Natural killer cell treated with Interleukin-12 subunit alpha and Interleukin-12 subunit beta and Interleukin-15 and Interleukin-18, amount 100 ng/mL, for 72 hours (primary cell): ENCODE data around the gene EFHD2. TPM values are rescaled to one million over a fixed set of nuclear protein-coding genes. Genes with fewer than 3 reads are reported as not detected.
"Not testable (repeated sequence)": the region's sequence is repeated elsewhere in the genome, so short reads cannot be mapped to it uniquely, and the experiment has no call there.

Source experiments
- ATAC-seq, 2 donors: fragments of 150-1000 bp; cut with Tn5 transposase in 1 of 2; sonication (Bioruptor Pico), chemical (Tn5 transposase) in 1 of 2; 2 replicates each; pipeline ENCODE4 v1.10.0; 2021
- DNase-seq: peaks from one replicate; pipeline ENCODE4 v3.0.0; 2022; ENCODE audit warnings: low spot score
- H3K27ac Mint-ChIP-seq, 2 donors: 1 replicate in 1 of 2; 2 replicates in 1 of 2; pipeline ENCODE4 v1.8.0; 2022; ENCODE audit warnings: mixed read lengths in 2 of 2, mild to moderate bottlenecking in 1 of 2, moderate library complexity in 1 of 2
- H3K27me3 Mint-ChIP-seq, 2 donors: 1 replicate in 1 of 2; 2 replicates in 1 of 2; pipeline ENCODE4 v1.8.0; 2022; ENCODE audit warnings: mixed read lengths in 2 of 2
- H3K36me3 Mint-ChIP-seq: one replicate; pipeline ENCODE4 v1.8.0; 2022; ENCODE audit warnings: mixed read lengths
- H3K4me1 Mint-ChIP-seq, 2 donors: 1 replicate in 1 of 2; 2 replicates in 1 of 2; pipeline ENCODE4 v1.8.0; 2022; ENCODE audit warnings: low read depth in 2 of 2, mixed read lengths in 2 of 2, mild to moderate bottlenecking in 1 of 2
- H3K4me3 Mint-ChIP-seq: one replicate; pipeline ENCODE4 v1.8.0; 2022; ENCODE audit warnings: mixed read lengths
- H3K9me3 Mint-ChIP-seq: 2 replicates; pipeline ENCODE4 v1.8.0; 2022; ENCODE audit warnings: mixed read lengths
- total RNA-seq, 2 donors: library from RNA; stranded (reverse); gene quantifications; one replicate each; pipeline ENCODE4 v1.2.3, GENCODE V29; 2022

The EFHD2 gene
- total RNA-seq, 2 donors from 2014 or later, result 164 to 185 TPM

GRCh38 chr1:15381805-15382204 lies 27.9 kb upstream of the EFHD2 start:
- H3K36me3 Mint-ChIP-seq, result no peaks in the 10 kb centered on the region
- no peaks in the 10 kb centered on the region for H3K27me3 Mint-ChIP-seq
- H3K4me1 Mint-ChIP-seq, result peaks cover 28 to 36% of the 10 kb centered on the region in 2 donors
- no peak for DNase-seq
- H3K27ac Mint-ChIP-seq, result no peak overlapping the region
- no peaks in the 10 kb centered on the region for H3K9me3 Mint-ChIP-seq
- no peak for ATAC-seq
- H3K4me3 Mint-ChIP-seq, result no peak overlapping the region

DNA sequence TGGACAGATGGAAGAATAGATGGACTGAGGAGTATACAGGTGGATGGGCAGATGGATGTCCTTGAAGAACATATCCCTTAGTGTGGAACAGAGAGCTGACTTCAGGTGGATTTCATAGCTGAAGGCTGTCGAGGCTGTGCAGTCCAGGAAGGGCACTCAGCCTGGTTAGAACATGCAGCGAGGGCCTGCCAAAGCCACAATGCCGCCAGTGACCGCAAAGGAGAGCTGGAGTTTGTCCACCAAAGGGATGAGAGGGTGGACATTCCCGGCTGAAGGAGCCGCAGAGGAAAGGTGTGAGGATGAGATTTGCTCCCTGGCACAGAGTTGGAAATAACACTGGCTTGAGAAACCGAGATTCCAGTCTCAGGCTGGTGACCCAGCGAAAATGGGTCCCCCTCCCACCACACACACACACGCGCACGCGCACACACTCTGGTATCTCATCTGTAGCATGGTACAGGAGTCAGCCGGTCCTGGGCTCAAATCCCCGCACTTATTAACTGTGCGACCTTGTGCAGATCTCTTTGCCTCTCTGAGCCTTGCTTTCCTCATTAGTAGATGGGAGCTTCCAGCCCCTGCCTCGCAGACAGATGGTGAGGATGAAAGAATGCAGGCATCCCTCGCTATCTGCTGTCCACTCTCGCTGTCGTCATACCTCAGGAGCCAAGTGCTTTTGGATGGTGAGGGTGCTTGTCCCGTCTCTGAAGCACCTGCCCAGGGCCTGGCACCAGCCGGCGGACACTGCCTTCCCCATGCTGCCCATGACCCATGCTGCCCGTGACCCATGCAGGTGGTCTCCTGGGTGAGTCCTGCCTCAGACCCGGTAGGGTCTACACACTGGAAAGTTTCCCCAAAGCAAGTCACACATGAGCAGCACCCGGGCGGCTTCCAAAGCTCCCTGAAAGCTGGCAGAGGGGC lies 26.8 kb upstream of the EFHD2 start:
- DNase-seq, result no peak
- no peak for ATAC-seq
- Mint-ChIP-seq H3K27me3 (no peaks in the 10 kb centered on the region), H3K36me3 (no peaks in the 10 kb centered on the region), H3K4me3 (no peak overlapping the region), H3K9me3 (no peaks in the 10 kb centered on the region), H3K4me1 (peaks cover 32 to 34% of the 10 kb centered on the region in 2 donors), H3K27ac (peak overlapping the region in 1 of 2 donors; percentile 6)

DNA sequence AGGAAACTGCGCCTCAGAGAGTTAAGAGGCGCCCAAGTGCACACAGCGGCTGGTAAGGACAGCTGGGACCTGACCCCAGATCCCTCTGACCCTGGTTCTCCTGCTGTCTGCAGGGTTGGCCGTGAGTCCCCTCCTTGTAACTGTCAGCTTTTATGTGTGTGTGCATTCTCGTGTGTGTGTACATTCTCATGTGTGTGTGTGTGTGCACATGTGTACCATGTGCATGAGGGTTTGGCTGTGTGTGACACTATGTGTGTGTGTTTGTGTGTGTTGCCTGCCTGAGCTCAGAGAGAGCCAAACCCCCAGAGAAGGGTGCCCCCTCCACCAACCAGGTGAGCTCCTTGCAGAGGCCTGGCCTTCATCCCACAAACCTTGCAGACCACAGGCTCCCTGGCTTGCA lies 25.9 kb upstream of the EFHD2 start:
- ATAC-seq, result peak in 1 of 2 donors; percentile 2
- peaks cover 32 to 34% of the 10 kb centered on the region in 2 donors for H3K4me1 Mint-ChIP-seq
- DNase-seq, result no peak
- H3K36me3 Mint-ChIP-seq, result no peaks in the 10 kb centered on the region
- no peaks in the 10 kb centered on the region for H3K27me3 Mint-ChIP-seq
- peak overlapping the region; percentile 54 to 85 for H3K27ac Mint-ChIP-seq
- H3K4me3 Mint-ChIP-seq, result peak overlapping the region; percentile 81
- H3K9me3 Mint-ChIP-seq, result no peaks in the 10 kb centered on the region

DNA sequence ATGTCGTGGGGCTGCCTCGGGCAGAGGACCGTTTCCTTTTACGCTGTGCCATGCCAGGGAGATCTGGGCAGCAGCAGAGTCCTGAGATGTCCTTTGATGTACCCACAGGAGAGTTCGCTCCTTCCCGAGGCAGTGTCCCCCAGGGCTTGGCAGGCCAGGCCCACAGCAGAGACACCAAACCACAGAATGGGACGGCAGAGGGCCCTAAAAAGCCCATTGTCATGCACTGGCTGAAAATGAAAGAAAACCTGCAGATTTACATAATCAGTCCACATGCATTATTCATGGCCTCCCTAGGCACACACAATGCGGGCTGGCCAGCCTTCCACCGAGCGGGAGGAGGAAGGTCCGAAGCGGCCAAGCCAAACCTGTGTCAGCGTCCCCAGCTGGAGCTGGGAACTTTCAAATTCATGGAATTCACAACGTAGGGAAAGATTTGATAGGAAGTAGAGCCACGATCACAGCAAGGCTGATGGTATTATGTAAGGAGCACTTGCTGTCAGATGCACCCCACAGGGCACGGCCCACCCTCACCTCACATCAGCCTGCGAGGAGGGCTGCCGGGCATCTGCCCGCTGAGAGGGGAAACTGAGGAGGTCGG lies 25.3 kb upstream of the EFHD2 start:
- peaks cover 32 to 34% of the 10 kb centered on the region in 2 donors for H3K4me1 Mint-ChIP-seq
- ATAC-seq, result peak; percentile 75 to 89
- peak overlapping the region; percentile 54 to 85 for H3K27ac Mint-ChIP-seq
- no peaks in the 10 kb centered on the region for H3K9me3 Mint-ChIP-seq
- peak overlapping the region; percentile 81 for H3K4me3 Mint-ChIP-seq
- DNase-seq, result peak; percentile 71
- H3K27me3 Mint-ChIP-seq, result no peaks in the 10 kb centered on the region
- H3K36me3 Mint-ChIP-seq, result no peaks in the 10 kb centered on the region

- H3K36me3 Mint-ChIP-seq, result no peaks in the 10 kb centered on the region
- ATAC-seq (no peak), DNase-seq (no peak)
- no peaks in the 10 kb centered on the region for H3K27me3 Mint-ChIP-seq
- peak overlapping the region; percentile 81 for H3K4me3 Mint-ChIP-seq
- H3K9me3 Mint-ChIP-seq, result no peaks in the 10 kb centered on the region
- peak overlapping the region in 1 of 2 donors; percentile 85 for H3K27ac Mint-ChIP-seq
- H3K4me1 Mint-ChIP-seq, result peaks cover 32 to 34% of the 10 kb centered on the region in 2 donors
These were observed 24.3 kb upstream of the EFHD2 start for GRCh38 chr1:15385420-15385819.

- H3K9me3 Mint-ChIP-seq, result no peaks in the 10 kb centered on the region
- peak overlapping the region; percentile 4 to 85 for H3K27ac Mint-ChIP-seq
- ATAC-seq (peak; percentile 60 to 64), DNase-seq (peak; percentile 70)
- H3K27me3 Mint-ChIP-seq, result no peaks in the 10 kb centered on the region
- H3K4me1 Mint-ChIP-seq, result peaks cover 32 to 34% of the 10 kb centered on the region in 2 donors
- no peaks in the 10 kb centered on the region for H3K36me3 Mint-ChIP-seq
- H3K4me3 Mint-ChIP-seq, result peak overlapping the region; percentile 81
These were observed 23.4 kb upstream of the EFHD2 start for GRCh38 chr1:15386164-15386749.

DNA sequence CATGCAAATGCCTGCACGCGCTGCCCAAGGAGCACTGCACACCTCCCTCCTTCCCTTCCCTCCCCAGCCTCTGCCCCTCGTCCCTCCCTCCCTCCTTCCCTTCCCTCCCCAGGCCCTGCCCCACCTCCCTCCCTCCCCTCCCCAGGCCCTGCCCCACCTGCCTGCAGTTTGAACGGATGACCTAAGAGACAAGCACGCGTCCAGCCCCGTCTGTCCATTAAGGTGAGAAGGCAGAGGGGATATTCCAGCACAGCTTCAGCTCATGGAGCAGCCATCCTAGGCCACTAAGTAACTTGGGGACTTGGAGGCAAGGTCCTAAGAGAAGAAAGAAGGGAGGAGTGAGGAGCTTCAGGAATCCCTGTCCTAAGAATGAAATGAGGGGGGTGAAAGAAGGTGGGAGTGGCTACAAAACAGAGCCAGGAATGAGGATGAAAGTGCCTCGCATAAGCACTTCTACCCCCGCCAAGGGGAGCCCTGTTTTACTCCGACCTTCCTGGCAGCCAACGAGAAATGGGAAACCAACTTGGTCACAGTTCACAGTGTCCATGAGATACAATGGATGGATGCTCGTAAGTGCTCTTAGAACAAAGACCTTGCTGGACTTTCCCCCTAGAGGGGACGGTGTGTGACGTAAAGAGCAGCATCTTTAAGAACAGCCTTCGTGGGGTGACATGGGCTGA lies 21.3 kb upstream of the EFHD2 start:
- Mint-ChIP-seq H3K27ac (no peak overlapping the region), H3K4me1 (peaks cover 32% of the 10 kb centered on the region in 2 donors), H3K27me3 (no peaks in the 10 kb centered on the region), H3K4me3 (no peak overlapping the region), H3K36me3 (no peaks in the 10 kb centered on the region), H3K9me3 (no peaks in the 10 kb centered on the region)
- no peak for ATAC-seq
- DNase-seq, result no peak

- H3K27ac Mint-ChIP-seq, ATAC-seq, H3K27me3 Mint-ChIP-seq, H3K36me3 Mint-ChIP-seq, DNase-seq, H3K9me3 Mint-ChIP-seq, H3K4me3 Mint-ChIP-seq: not testable (repeated sequence)
- H3K4me1 Mint-ChIP-seq, result peaks cover 22 to 24% of the 10 kb centered on the region in 2 donors
These were observed 19.9 kb upstream of the EFHD2 start for GRCh38 chr1:15389828-15390227.

- no peak overlapping the region for H3K27ac Mint-ChIP-seq
- no peaks in the 10 kb centered on the region for H3K9me3 Mint-ChIP-seq
- peaks cover 14 to 16% of the 10 kb centered on the region in 2 donors for H3K4me1 Mint-ChIP-seq
- no peak for ATAC-seq
- no peaks in the 10 kb centered on the region for H3K36me3 Mint-ChIP-seq
- no peak overlapping the region for H3K4me3 Mint-ChIP-seq
- no peak for DNase-seq
- no peaks in the 10 kb centered on the region for H3K27me3 Mint-ChIP-seq
These were observed 19.0 kb upstream of the EFHD2 start for GRCh38 chr1:15390667-15391066.

- Mint-ChIP-seq H3K9me3 (no peaks in the 10 kb centered on the region), H3K27ac (no peak overlapping the region)
- no peak for ATAC-seq
These were observed 18.3 kb upstream of the EFHD2 start for GRCh38 chr1:15391366-15391765.

DNA sequence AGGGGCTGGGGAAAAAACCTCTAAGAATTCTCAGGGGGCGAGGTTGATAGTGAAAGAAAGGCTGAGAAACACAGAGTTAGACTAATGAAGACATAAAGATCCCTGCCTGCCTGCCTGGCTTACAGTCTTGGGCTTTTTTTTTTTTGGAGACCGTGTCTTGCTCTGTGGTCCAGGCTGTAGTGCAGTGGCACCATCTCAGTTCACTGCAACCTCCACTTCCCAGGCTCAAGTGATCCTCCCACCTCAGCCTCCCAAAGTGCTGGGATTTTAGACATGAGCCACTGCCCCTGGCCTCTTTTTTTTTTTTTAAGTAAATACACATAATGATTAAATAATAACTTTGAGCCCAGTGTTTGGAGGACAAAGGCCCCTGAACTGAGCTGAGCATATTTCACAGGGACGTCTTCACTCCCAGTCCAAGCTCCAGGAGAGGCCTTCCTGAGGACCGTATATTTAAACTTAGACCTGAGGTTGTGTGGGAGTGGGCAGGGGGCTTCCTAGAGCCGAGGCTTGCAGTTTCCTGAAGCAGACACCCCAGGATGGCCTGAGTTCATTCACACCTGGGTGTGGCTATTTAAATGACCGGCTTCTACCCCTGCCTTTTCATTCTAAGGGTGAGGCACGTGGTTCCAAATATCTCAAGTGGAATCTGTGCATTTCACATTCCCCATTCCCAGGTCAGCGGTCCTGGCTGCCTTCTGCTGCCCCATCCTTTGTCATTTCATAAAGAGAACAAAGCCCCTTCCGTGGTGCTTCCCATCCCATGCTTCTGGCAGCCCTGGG lies 16.0 kb upstream of the EFHD2 start:
- Mint-ChIP-seq H3K4me1 (peaks cover 0 to 4% of the 10 kb centered on the region in 2 donors), H3K4me3 (no peak overlapping the region), H3K27ac (no peak overlapping the region), H3K9me3 (no peaks in the 10 kb centered on the region), H3K36me3 (no peaks in the 10 kb centered on the region), H3K27me3 (no peaks in the 10 kb centered on the region)
- DNase-seq (no peak), ATAC-seq (no peak)

More at GRCh38 chr1:15391366-15391765, 18.3 kb upstream of the EFHD2 start:
- Mint-ChIP-seq H3K27me3 (no peaks in the 10 kb centered on the region), H3K4me1 (peaks cover 7 to 9% of the 10 kb centered on the region in 2 donors), H3K36me3 (no peaks in the 10 kb centered on the region), H3K4me3 (no peak overlapping the region)
- peak; percentile 10 for DNase-seq

DNA sequence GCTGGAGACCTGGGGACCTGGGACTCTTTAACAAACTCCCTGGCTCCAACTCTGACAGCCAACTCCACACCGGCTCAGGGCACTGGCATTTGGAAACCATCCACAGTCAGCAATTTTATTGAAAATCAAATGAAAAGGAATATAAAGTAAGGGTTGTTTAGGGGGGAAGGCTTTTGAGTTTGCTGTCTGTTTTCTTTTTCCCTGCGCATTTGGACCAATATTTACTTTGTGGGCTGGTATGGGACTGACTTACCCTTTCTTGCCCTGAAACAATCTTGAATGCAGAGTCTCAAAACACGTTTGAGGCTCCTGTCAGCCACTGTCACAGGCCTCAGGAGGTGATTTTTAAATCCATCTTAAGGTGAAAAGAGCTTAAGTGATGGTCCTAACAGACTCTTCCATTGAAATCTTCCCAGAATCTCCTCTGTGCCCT lies 15.4 kb upstream of the EFHD2 start:
- H3K36me3 Mint-ChIP-seq, result no peaks in the 10 kb centered on the region
- no peak for DNase-seq

GRCh38 chr1:15397236-15397635 lies 12.5 kb upstream of the EFHD2 start:
- Mint-ChIP-seq H3K9me3 (peaks cover 3% of the 10 kb centered on the region), H3K36me3 (peaks cover 6% of the 10 kb centered on the region), H3K27ac (no peak overlapping the region), H3K27me3 (no peaks in the 10 kb centered on the region), H3K4me1 (peaks cover 16 to 29% of the 10 kb centered on the region in 2 donors), H3K4me3 (no peak overlapping the region)
- DNase-seq (no peak), ATAC-seq (no peak)

More for the DNA sequence above, 15.4 kb upstream of the EFHD2 start:
- Mint-ChIP-seq H3K4me3 (no peak overlapping the region), H3K4me1 (peaks cover 0 to 4% of the 10 kb centered on the region in 2 donors), H3K9me3 (peaks cover under 1% of the 10 kb centered on the region), H3K27me3 (no peaks in the 10 kb centered on the region), H3K27ac (no peak overlapping the region)
- no peak for ATAC-seq
